HepG2 (cell line): ENCODE data around the gene PYURF. TPM values are rescaled to one million over a fixed set of nuclear protein-coding genes. Genes with fewer than 3 reads are reported as not detected.

Experiments
- CBFB ChIP-seq: sonication (generic); formaldehyde crosslinking; IDR thresholded peaks from 2 replicates; pipeline ENCODE4 v1.4.0; 2020; ENCODE audit warnings: missing genetic modification reagents
- ISL2 ChIP-seq: sonication (generic); formaldehyde crosslinking; IDR thresholded peaks from 2 replicates; pipeline ENCODE4 v1.5.0; 2020; ENCODE audit warnings: missing genetic modification reagents
- JUN ChIP-seq: sonication (generic); formaldehyde crosslinking; IDR thresholded peaks from 2 replicates; pipeline ENCODE4 v1.4.0; 2020; ENCODE audit warnings: mild to moderate bottlenecking, missing genetic modification reagents
- SETDB1 ChIP-seq: sonication (generic); formaldehyde crosslinking; IDR thresholded peaks from 2 replicates; pipeline ENCODE4 v1.5.1; 2020; ENCODE audit warnings: missing genetic modification reagents, mild to moderate bottlenecking, borderline replicate concordance
- TBX3 ChIP-seq: fragments of 450-650 bp; IDR thresholded peaks from 2 replicates; pipeline ENCODE4 v1.6.1; 2017; ENCODE audit warnings: antibody characterized with exemption, mild to moderate bottlenecking, inconsistent platforms, borderline replicate concordance
- ZFP36L1 ChIP-seq: sonication (generic); formaldehyde crosslinking; IDR thresholded peaks from 2 replicates; pipeline ENCODE4 v1.8.0; 2022; ENCODE audit warnings: mild to moderate bottlenecking, missing genetic modification reagents, moderate library complexity
- ZFP62 ChIP-seq: sonication (generic); formaldehyde crosslinking; IDR thresholded peaks from 2 replicates; pipeline ENCODE4 v1.4.0; 2020; ENCODE audit warnings: missing genetic modification reagents
- ZNF407 ChIP-seq: sonication (generic); formaldehyde crosslinking; IDR thresholded peaks from one replicate; pipeline ENCODE4 v1.5.1; 2020; ENCODE audit warnings: mild to moderate bottlenecking, missing genetic modification reagents; ENCODE audit errors: not compliant biosample characterization
- ZNF549 ChIP-seq: sonication (generic); formaldehyde crosslinking; IDR thresholded peaks from 2 replicates; pipeline ENCODE4 v1.5.0; 2020; ENCODE audit warnings: missing genetic modification reagents
- ZNF562 ChIP-seq: sonication (generic); formaldehyde crosslinking; IDR thresholded peaks from 2 replicates; pipeline ENCODE4 v1.8.0; 2022; ENCODE audit warnings: missing genetic modification reagents, borderline replicate concordance
- ZNF580 ChIP-seq: IDR thresholded peaks from 2 replicates; pipeline ENCODE4 v1.6.1; 2016; ENCODE audit warnings: low read depth, borderline replicate concordance
- ZNF605 ChIP-seq: sonication (generic); formaldehyde crosslinking; IDR thresholded peaks from 2 replicates; pipeline ENCODE4 v1.8.0; 2022; ENCODE audit warnings: mild to moderate bottlenecking, missing genetic modification reagents
- polyA plus RNA-seq, 8 experiments: library from polyadenylated mRNA; depleted of rRNA in 3 of 8; stranded (reverse) in 7 of 8; unstranded in 1 of 8; fragments of >200 nt; fragmentation: Illumina TruSeq in 4 of 8; extraction: Trizol in 4 of 8; gene quantifications; 2 replicates each; pipeline versions ENCODE4 v1.2.1 to v1.2.3, GENCODE V29; 2011 to 2016; ENCODE audit warnings: low read depth in 4 of 8, missing spikeins in 1 of 8, mixed read lengths in 1 of 8; ENCODE audit not compliant: insufficient read depth in 1 of 8
- total RNA-seq, 5 experiments: library from RNA; depleted of rRNA; stranded (reverse); fragments of >200 nt; fragmentation: Illumina TruSeq; extraction: Trizol; gene quantifications; 2 replicates each; pipeline ENCODE4 v1.2.3, GENCODE V29; 2016; ENCODE audit warnings: low read depth in 1 of 5
- TF ChIP-seq, protein P1 (sequence below): sonication (generic); formaldehyde crosslinking; IDR thresholded peaks from 2 replicates; pipeline ENCODE4 v1.4.0; 2020; ENCODE audit warnings: low read depth, missing genetic modification reagents
- TF ChIP-seq, protein P2 (sequence below): sonication (generic); formaldehyde crosslinking; IDR thresholded peaks from 2 replicates; pipeline ENCODE4 v1.5.0; 2020; ENCODE audit warnings: mild to moderate bottlenecking, missing genetic modification reagents, moderate library complexity

The PYURF gene
- total and polyA plus RNA-seq, 2 of the 13 experiments (the other 11 are each of a cell fraction or from before 2014, with no cell fraction given), result 59.9 to 95.2 TPM

- TF ChIP-seq, protein P1, sequence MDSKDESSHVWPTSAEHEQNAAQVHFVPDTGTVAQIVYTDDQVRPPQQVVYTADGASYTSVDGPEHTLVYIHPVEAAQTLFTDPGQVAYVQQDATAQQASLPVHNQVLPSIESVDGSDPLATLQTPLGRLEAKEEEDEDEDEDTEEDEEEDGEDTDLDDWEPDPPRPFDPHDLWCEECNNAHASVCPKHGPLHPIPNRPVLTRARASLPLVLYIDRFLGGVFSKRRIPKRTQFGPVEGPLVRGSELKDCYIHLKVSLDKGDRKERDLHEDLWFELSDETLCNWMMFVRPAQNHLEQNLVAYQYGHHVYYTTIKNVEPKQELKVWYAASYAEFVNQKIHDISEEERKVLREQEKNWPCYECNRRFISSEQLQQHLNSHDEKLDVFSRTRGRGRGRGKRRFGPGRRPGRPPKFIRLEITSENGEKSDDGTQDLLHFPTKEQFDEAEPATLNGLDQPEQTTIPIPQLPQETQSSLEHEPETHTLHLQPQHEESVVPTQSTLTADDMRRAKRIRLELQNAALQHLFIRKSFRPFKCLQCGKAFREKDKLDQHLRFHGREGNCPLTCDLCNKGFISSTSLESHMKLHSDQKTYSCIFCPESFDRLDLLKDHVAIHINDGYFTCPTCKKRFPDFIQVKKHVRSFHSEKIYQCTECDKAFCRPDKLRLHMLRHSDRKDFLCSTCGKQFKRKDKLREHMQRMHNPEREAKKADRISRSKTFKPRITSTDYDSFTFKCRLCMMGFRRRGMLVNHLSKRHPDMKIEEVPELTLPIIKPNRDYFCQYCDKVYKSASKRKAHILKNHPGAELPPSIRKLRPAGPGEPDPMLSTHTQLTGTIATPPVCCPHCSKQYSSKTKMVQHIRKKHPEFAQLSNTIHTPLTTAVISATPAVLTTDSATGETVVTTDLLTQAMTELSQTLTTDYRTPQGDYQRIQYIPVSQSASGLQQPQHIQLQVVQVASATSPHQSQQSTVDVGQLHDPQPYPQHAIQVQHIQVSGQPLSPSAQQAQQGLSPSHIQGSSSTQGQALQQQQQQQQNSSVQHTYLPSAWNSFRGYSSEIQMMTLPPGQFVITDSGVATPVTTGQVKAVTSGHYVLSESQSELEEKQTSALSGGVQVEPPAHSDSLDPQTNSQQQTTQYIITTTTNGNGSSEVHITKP, result no peak
- TF ChIP-seq SETDB1 (CRISPR knock-in tag) (no peak), ZFP36L1 (CRISPR knock-in tag) (no peak), ZNF605 (CRISPR knock-in tag) (no peak), JUN (CRISPR knock-in tag) (no peak), ZNF562 (CRISPR knock-in tag) (no peak), CBFB (CRISPR knock-in tag) (0 out of 2 replicates have a peak, but pooled peaks have one; percentile 24), ZNF549 (no peak), ZNF407 (no peak), ZFP62 (CRISPR knock-in tag) (no peak), ISL2 (CRISPR knock-in tag) (peak; percentile 78), TBX3 (peak; percentile 98), ZNF580 (no peak)
- TF ChIP-seq, protein P2, sequence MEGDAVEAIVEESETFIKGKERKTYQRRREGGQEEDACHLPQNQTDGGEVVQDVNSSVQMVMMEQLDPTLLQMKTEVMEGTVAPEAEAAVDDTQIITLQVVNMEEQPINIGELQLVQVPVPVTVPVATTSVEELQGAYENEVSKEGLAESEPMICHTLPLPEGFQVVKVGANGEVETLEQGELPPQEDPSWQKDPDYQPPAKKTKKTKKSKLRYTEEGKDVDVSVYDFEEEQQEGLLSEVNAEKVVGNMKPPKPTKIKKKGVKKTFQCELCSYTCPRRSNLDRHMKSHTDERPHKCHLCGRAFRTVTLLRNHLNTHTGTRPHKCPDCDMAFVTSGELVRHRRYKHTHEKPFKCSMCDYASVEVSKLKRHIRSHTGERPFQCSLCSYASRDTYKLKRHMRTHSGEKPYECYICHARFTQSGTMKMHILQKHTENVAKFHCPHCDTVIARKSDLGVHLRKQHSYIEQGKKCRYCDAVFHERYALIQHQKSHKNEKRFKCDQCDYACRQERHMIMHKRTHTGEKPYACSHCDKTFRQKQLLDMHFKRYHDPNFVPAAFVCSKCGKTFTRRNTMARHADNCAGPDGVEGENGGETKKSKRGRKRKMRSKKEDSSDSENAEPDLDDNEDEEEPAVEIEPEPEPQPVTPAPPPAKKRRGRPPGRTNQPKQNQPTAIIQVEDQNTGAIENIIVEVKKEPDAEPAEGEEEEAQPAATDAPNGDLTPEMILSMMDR (CRISPR knock-in tag), result no peak
Observed at GRCh38 chr4:88514557-88515511, 8.7 kb downstream of the PYURF start (continued).
